ENCODE data around the gene BGN. TPM values are rescaled to one million over a fixed set of nuclear protein-coding genes. Genes with fewer than 3 reads are reported as not detected.

BGN gene
- total RNA-seq, 1 experiment from 2014 or later = not detected

DNA sequence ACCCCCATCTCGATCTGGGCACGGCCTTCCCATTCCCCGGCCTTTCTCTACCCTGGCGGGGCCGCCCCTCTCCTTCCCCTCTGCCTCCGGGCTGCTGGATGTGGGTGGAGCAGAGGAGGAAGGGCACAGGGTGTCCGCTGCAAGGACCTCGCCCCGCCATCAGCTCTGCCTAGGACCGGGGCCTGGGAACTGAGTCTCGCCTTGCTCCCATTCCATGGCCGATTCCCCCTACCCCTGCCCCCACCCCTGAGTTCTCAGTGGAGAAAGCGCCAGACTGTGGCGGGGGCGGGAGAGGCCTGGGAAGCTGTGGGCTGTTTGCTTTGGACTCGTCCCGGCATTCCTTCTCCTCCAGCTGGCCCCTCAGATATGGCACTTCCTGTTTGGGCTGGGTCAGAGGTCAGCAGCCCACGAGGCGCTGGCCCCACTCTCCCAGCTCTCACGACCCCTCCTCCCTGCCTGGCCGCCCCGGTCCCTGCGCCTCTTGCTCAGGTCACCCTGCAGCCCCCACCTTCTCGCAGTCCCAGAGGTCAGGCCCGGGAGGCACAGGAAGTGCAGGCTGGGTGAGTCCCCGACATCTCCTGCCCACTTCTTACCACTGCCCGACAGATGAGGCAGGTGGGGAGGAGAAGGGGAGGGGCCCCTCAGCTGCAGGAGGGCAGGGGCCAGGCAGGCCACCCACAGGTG is 6.4 kb upstream of the BGN start:
- Histone ChIP-seq H3K36me3 (ENCODE audit: low read depth, low read length) (no peaks in the 10 kb centered on the region), H3K4me1 (ENCODE audit: insufficient read depth, low read length) (peaks cover 7% of the 10 kb centered on the region; the same call in 1 of the 2 replicates), H3K4me2 (ENCODE audit: low read length) (no peak overlapping the region), H3F3A (ENCODE audit: low read length, unreplicated experiment) (no peaks in the 10 kb centered on the region), H3K9ac (ENCODE audit: low read length) (no peak overlapping the region), H3K27me3 (ENCODE audit: low read length) (no peaks in the 10 kb centered on the region), H3K9me2 (replicated peaks; ENCODE audit: low read length) (no peaks in the 10 kb centered on the region), H3K9me3 (ENCODE audit: low read length) (no peaks in the 10 kb centered on the region), H3K4me3 (ENCODE audit: low read length) (no peak overlapping the region), H2AFZ (ENCODE audit: low read length) (no peak overlapping the region), H3K27ac (ENCODE audit: low read length) (no peak overlapping the region), H3K79me2 (ENCODE audit: low read length) (no peaks in the 10 kb centered on the region), H4K20me1 (ENCODE audit: low read length) (no peaks in the 10 kb centered on the region)
- intact Hi-C loops (cut with micrococcal nuclease) = no loop called here
- BruUV-seq (replicated peaks) = no TSS peak
- ChIA-PET CTCF (interaction anchor here (0.7 kb wide), 1 partner anchor 17 kb away, joined by 4 read pairs; no protein-coding TSS in a partner anchor), POLR2A (ENCODE audit: unreplicated experiment) (no interaction called here)
- DNase-seq (no peak), ATAC-seq (no peak)
- TF ChIP-seq, protein P1, sequence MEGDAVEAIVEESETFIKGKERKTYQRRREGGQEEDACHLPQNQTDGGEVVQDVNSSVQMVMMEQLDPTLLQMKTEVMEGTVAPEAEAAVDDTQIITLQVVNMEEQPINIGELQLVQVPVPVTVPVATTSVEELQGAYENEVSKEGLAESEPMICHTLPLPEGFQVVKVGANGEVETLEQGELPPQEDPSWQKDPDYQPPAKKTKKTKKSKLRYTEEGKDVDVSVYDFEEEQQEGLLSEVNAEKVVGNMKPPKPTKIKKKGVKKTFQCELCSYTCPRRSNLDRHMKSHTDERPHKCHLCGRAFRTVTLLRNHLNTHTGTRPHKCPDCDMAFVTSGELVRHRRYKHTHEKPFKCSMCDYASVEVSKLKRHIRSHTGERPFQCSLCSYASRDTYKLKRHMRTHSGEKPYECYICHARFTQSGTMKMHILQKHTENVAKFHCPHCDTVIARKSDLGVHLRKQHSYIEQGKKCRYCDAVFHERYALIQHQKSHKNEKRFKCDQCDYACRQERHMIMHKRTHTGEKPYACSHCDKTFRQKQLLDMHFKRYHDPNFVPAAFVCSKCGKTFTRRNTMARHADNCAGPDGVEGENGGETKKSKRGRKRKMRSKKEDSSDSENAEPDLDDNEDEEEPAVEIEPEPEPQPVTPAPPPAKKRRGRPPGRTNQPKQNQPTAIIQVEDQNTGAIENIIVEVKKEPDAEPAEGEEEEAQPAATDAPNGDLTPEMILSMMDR (conservative IDR thresholded peaks at IDR 0.05; ENCODE audit: low read depth, low read length) = no peak
- no peak for TF ChIP-seq EZH2 (IDR thresholded peaks at IDR 0.05; ENCODE audit: low read length, unreplicated experiment)

DNA sequence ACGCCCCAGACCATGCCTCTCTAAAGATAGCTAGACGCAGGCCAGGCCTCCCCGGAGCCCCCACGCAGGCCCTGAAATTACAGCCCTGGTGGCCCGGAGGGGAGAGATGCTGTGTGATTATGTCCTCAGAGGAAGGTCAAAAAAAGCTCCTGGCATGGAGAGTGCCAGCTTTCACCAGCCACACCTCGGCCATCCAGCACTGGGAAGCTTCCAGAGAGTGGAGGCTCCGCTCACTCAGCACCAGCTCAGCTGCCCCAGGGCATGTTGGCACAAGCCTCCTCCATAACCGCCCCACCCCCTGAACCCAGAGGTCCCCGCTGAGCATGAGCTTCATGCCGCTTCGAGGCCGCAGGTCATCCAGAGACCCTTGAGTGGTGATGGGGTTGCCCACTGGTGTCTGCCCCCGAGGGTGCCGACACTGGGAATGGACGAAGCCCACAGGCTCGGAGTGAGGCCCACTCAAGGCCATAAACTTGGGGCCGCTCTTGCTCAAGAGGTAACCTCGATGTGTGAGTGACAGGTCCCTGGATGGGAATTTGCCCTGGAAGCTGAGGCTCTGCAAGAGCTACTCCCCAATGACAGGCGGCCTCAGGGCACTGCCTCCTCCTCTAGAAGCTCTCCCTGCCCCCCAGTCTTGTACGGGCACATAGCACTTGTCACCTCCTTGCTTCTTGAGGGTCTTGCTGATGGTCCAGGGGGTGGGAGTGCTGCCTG is 4.4 kb upstream of the BGN start:
- TF ChIP-seq EZH2phosphoT487 (IDR thresholded peaks at IDR 0.05; ENCODE audit: borderline replicate concordance, low read length) (no peak), EZH2 (IDR thresholded peaks at IDR 0.05; ENCODE audit: low read length, unreplicated experiment) (no peak)
- TF ChIP-seq, protein P1 (conservative IDR thresholded peaks at IDR 0.05; ENCODE audit: low read depth, low read length) = no peak
- CTCF ChIA-PET = no interaction called here
- Histone ChIP-seq H2AFZ (ENCODE audit: low read length) (no peak overlapping the region), H3K4me1 (ENCODE audit: insufficient read depth, low read length) (peaks cover 7% of the 10 kb centered on the region; the same call in 1 of the 2 replicates), H3K79me2 (ENCODE audit: low read length) (no peaks in the 10 kb centered on the region), H3K36me3 (ENCODE audit: low read depth, low read length) (no peaks in the 10 kb centered on the region), H4K20me1 (ENCODE audit: low read length) (no peaks in the 10 kb centered on the region), H3K4me2 (ENCODE audit: low read length) (no peak overlapping the region), H3K9me3 (ENCODE audit: low read length) (no peaks in the 10 kb centered on the region), H3F3A (ENCODE audit: low read length, unreplicated experiment) (no peaks in the 10 kb centered on the region), H3K27me3 (ENCODE audit: low read length) (peaks cover 5% of the 10 kb centered on the region), H3K9ac (ENCODE audit: low read length) (no peak overlapping the region), H3K9me2 (replicated peaks; ENCODE audit: low read length) (no peaks in the 10 kb centered on the region), H3K27ac (ENCODE audit: low read length) (no peak overlapping the region), H3K4me3 (ENCODE audit: low read length) (no peak overlapping the region)
- ATAC-seq = peak; percentile 35; the same call in 1 of the 2 replicates
- POLR2A ChIA-PET (ENCODE audit: unreplicated experiment) = no interaction called here
- BruUV-seq (replicated peaks) = no TSS peak
- intact Hi-C loops (cut with micrococcal nuclease) = no loop called here
- peak; percentile 38 for DNase-seq
